Forelimb muscle (tissue), 1 donor: ENCODE data around the gene AJM1. TPM values are rescaled to one million over a fixed set of nuclear protein-coding genes. Genes with fewer than 3 reads are reported as not detected.

Experiments
- DNase-seq: peaks from one replicate; pipeline ENCODE4 v3.0.0-alpha.2; 2013; ENCODE audit warnings: low read depth
- polyA plus RNA-seq: library from polyadenylated mRNA; unstranded; fragments of 120-200 nt; gene quantifications from one replicate; pipeline ENCODE4 v1.2.1, GENCODE V29; 2013; ENCODE audit not compliant: insufficient read length

AJM1 gene
- polyA plus RNA-seq, 1 donor, result 2.4 TPM

DNA sequence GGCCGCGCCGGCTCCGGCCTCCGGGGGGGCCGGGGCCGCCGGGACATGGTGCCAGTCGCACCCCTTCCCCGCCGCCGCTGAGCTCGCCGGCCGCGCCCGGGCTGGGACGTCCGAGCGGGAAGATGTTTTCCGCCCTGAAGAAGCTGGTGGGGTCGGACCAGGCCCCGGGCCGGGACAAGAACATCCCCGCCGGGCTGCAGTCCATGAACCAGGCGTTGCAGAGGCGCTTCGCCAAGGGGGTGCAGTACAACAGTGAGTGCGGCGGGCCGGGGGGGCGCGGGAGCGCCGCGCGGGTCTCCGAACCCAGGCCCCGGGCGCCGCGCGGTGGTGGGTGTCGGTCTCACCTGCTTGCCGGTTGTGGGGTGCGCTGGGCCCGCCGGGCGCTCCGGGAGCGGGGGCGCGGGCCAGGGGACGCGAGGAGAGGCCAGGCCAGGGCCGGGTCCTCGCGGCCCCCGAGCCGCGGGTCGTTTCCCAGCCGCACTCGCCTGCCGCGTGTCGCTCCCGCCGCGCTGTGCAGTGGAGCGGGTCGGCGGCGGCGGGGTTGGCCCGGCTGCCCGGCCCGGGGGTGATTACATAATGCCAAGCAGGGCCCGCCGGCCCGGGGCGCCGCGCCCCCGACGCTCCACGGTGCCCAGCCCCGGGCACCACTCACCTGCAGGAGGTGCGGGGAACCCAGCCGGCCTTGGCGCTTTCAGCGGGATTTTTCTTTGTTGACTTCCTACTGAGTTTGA, 34.0 kb upstream of the AJM1 start:
- no peak for DNase-seq

DNA sequence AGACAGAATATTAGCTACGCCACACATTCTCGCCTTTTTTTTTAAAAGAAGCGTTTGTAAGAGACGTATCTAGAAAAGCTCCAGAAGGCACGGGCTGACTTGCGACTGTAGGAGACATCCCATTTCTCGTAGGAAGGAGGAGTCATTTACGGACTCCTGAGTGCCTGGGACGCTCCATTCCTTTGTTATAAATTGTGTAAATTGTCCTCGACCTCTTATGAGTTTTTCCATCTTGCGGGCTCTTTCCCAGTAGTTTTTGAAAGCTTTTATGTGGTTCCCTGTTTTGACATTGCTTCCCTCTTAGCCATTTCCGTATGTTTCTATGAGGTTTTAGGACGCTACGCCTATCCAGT, 33.5 kb upstream of the AJM1 start:
- no peak for DNase-seq

DNA sequence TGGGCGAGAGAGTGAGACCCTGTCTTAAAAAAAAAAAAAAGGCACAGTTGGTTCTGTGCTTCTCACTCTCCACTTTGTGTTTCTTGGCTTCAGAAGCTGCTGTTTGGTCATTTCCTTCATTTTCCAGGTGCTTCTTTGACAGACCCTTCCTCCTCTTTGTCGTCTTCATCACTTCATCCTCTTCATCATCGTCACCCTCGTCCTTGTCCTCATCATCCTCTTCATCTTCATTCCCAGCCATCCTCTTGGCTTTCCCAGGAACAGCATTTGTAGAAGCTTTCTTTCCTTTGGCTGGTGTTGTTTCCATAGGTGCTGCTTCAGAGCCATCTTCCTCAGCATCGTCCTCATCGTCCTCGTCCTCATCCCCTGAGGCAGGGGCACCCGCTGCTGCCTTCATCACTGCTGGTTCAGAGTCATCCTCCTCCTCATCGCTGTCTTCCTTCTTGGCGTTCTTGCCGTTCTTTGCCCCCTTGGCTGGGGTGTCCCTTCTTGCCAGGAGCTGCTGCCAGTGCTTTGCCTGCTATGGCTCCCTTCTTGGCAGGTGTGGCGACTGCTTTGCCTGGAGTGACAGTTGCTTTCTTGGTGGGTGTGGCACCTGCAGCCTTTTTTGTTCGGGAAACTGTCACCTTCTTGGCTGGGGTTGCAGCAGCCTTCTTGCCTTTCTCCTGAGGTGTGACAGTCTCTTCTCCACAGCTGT, 27.4 kb upstream of the AJM1 start:
- DNase-seq, result no peak

DNA sequence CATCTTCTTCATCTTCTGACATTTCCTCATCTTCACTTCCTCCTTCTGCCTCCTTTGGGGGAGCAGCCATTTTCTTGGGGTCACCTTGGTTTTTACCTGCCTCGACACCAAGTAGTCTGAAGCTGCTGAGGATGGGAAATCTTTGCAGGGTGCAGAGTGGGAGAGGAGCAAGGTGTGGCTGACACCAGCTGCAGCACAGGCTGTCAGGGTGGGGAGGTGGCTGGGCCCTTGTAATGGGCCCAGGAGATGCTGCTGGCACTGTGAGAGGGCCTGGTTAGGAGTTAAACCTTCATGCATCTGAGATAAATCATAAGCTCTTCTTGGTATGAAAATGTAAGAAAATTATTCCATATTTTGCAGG, 26.9 kb upstream of the AJM1 start:
- no peak for DNase-seq

DNA sequence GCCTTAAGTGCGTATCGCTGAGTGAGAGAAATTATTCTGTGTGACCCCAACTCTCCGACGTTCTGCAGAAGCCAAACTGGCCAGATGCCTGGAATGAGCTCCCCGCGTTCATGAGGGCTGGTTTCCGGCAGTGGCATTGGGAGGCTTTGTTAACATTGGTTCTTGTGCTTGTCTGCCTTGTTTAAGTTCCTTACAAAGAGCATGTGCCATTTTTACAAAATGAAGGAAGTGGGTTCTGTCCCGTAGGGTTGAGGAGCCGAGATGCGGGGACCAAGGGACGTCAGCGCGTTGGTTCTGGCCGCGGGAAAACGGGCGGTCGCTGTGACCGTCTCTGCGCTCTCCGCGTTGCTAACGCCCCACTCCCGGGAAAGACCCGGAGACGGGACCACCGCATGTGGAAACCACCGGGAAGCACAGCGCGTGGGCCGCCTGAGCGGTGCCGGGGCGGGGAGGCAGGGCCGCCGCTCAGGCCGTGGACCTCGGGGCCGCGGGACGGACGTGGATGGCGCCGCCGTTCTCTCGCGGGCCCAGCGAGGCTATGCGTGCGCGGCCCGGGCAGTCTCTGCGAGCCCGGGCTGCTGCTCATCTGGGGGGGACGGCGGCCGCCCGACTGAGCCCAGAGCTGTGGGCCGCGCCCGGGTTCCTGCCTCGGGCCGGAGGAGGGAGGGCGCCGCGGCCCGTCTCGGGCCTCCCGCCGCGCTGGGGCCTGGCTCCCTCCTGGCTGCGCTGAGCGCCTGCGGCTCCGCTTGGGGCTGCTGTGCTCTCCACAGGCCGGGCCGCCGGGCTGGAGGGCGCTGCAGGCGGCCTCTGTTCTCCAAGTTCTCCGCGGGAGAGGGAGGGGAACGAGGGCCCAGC, 21.1 kb upstream of the AJM1 start:
- DNase-seq, result no peak

DNA sequence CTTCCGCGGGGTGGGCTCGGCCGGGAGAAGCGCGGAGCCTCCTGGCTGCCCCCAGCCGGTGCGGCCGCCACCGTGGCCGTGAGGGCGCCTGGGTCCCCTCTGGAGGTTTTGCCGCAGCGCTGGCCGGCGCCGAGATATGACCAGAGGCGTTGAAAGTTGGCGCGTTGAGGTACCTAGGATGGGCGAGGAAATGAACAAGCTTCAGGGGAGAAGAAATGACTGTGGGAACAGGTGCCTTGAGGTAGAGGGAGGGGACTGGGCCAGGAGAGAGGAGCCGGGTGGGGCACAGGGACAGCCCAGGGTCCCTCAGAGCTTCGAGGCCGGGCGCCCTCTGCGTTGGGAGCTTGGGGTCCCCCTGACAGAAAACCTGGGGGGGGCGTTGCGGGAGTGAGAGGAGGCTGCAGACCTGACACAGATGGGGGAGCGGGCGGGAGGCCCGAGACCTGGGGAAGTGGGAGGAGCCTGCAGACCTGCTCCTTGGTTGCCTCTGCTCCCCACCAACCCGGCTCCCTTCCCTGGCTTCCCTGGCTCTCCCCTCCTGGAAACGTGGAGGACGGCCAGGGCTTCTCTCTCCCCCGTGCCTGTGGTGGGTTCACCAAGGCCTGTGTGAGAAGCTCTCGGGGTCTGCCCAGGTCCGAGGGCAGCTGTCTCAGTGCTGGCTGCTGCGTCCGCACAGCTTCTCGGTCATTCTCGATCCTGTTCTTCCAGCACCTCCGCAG, 20.3 kb upstream of the AJM1 start:
- DNase-seq, result no peak

DNA sequence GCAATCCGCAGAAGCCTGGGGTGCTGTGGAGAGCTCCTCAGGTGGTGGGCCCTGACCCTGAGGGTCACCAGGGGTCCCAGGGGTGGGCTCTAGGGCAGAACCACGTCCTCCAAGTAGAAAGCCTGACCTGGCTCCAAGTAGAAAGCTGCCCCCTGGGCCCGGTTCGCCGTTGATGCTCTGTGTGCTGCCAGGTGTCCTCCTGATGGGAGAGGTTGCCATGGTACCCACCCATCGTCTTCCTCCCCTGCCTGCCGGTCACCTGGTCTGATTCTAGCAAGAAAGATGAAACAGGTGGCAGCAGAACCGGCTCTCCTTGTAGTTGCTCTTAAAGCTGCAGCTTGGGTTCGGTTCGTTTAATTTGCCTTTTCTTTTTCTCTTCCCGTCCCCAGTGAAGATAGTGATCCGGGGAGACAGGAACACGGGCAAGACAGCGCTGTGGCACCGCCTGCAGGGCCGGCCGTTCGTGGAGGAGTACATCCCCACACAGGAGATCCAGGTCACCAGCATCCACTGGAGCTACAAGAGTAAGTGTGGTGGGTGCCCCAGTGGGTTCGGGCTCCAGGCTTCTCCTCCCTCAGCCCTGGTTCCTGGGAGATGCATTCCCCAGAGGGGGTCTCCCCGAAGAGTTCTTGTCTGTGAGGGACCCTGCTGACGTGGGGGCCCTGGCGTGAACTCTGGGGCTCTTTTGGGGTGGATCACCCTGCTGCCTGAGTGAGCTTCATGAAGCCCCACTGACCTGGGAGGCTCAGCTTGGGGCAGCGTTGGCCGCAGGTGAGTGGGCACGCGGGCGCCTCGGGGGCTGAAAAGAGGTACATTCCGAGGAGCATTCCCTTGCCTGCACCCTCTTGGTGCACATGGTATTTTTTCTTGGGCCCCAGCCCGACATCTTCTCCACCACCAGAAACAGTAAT, 18.9 kb upstream of the AJM1 start:
- no peak for DNase-seq

DNA sequence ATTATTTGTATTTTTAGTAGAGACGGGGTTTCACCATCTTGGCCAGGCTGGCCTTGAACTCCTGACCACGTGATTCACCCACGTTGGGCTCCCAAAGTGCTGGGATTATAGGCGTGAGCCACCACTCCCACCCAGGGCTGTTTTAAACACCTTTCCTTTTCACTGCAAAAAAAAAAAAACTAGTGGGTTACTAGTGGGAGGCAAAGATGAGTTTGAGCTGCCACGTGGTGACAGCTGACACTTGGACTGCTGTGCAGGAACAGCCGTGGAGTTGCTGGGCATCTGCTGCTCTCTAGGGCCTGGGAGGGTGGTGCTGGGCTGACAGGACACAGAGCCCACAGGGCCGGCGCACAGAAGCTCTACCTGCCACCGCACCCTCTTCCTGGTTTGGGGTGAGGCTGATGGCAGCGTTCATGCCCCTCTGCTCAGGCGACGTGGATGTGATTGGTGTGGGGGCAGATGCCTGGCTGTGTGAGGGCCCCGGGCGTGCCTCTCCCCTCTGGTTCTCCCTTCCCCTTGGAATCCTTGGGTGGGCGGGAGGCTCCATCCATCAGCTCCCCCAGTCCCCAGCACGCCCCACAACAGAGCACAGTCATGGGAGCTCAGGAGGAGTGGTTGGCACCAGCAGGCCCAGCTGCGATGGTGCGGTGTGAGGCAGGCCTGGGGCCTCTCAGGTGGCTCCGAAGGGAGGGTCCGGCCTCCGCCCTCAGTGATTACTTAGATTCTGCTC, 17.6 kb upstream of the AJM1 start:
- DNase-seq, result no peak

DNA sequence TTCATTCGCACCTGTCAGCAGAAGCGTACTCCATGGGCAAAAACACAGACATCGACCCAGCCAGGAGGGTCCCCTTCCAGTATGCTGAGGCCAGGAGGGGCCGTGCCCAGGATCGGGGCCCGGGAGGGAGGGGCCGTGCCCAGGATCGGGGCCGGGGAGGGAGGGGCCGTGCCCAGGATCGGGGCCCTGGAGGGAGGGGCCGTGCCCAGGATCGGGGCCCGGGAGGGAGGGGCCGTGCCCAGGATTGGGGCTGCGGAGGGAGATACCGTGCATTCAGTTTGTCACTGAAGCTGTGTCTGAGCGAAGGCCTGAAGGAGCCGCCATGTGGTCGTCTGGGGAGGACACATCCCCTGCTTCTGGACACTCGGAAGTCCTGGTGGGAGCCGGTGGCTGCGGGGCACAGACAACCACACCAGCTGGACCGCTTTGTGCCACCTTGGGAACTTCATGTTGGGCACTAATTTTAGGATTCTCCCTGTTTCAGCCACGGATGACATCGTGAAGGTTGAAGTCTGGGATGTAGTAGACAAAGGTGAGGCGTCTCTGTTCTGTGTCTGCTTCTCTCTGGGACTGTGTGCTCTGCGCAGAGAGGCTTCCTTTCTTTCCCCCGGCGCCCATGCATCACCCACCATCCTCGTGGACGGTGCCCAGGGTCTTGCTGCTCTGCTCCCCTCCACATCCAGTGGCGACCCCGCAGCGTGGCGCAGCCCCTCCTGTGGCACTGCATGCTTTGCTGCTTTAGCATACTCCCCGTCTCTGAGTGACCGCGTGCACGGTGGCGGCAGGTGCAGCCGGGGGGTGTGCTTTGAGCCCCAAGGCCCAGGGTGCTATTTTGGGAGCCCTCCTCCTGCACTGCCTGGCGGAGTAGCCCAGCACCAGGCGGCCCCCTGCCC, 16.7 kb upstream of the AJM1 start:
- DNase-seq, result no peak

DNA sequence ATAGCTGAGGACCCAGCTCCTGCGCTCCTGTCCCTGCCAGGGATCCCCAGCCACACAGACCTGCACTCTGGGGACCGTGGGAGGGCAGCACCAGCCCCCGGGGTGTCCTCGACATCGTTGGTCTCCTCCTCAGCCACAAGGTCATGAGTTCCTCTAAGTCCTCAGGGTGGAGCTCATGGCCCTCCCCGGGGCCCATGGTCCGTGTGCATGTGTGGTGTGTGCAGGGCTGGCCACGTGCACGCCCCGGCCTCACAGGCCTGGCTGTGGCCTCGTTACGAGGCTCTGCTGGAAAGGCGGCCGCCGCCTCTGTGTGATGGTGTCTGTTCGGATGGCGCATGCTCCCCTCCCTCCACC, 16.1 kb upstream of the AJM1 start:
- no peak for DNase-seq

DNA sequence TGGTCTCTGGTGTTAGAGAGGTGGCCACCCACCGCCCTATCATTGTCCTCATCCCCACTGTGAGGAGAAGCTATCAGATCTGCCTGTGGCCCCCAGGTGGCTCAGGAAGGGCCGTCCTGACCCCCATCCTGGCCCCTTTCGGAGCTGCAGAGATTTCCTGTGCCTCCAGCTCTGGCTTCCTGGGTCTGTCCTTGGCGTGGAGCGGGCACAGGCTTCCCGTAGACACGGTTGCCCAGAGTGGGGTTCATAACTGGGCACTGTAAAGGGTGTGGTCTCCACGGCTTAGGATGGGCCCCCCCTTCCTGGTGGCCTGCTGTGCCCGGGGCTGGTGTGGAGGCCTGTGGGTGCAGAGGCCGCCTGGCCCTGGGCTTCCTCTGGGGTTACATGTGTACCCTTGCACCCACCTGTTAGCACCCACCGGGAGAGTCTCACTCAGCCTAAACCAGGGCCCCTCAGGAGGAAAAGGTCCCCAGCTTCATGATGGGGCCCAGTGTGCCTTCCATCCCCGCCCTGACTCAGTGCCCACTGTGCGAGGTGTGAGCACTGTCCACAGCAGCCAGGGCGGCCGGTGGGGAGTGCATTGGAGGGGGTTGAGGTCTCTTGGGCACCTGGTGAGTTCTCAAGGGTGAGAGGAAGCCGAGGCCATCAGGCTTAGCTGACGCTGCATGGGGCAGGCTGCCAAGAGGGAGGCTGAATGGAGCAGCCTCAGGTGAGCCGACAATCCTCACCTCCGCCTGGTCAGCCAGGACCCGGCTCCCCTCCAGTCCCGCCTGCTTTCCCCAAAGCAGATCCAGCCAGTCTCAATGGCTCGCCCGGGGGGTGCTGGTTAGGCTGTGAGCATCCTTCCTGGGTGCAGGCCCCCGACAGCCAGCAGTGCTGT, 15.3 kb upstream of the AJM1 start:
- no peak for DNase-seq

DNA sequence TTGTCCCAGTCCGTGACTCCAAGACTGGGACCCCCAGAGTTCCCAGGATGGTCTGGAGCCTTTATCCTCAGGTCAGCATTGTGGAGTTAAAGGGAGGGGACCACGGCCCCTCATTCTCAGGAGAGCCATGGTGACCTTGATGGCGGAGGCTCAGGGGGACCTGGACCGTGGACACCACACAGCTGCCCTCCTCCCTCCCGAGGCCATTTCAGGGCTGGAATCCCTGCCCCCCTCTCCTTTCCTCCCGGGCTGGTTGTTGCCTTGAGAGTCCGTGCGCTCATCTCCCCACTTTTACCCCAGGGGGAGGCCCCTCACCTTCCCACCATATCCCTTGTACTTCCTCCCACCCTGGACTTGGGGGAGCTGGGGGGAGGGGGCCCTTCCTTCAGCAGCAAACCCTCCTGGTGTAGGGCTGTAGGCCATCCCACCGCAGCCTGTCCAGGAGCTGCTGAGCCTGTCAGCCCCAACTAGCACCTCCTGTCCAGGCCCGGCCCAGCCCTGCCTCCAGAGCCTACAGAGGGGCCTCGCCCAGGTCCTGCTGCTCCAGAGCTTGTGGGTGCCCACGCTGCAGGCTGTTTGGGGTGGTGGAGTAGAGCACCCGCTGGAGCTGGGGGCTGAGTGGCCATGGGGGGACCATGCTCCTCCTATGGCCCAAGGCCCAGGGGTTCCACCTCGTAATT, 14.3 kb upstream of the AJM1 start:
- DNase-seq, result no peak

DNA sequence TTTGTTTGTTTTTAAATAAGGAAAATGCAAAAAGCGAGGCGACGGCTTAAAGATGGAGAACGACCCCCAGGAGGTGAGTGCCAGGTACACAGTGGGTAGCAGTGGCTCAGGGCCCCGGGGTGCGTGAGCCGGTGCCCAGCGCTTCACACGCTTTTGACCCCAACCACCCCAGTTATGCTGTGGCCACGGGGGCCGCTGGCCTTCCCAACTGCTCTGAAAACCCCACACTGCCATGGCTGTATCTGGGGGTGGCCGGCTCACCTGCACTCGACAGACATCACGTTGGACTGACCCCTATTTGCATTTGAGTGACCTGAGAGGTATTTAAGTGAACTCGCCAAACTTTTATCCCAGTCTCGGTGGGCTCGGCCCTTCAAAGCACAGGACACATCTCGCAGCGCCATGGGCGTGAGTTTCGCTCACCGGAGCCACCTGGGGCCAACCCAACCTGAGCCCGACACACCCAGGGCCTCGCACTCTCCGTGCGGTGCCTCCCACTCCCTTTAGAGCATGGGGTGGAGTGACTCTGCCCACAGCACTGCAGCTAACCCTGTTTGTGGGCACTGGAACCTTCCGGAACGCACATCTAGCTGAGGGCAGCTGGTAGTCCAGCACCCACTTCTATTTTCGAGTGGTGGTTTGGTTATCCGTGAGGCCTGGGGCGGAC, 13.7 kb upstream of the AJM1 start:
- no peak for DNase-seq

DNA sequence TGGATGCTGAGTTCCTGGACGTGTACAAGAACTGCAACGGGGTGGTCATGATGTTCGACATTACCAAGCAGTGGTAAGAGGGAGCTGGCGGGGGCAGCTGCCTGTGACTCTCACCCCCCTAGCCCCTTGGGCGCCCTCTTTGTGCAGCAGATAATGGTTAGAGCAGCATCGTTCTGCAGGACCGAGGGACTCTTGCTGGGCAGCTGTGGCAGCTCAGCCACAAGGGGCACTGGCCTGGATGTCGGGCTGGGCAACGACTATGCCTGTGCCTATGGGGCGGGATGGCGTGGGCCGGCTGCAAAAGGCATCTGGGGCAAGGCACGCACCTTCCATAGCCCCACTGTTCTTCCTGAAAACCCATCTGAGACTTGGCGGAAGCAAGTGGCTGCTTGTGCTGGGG, 12.9 kb upstream of the AJM1 start:
- no peak for DNase-seq

DNA sequence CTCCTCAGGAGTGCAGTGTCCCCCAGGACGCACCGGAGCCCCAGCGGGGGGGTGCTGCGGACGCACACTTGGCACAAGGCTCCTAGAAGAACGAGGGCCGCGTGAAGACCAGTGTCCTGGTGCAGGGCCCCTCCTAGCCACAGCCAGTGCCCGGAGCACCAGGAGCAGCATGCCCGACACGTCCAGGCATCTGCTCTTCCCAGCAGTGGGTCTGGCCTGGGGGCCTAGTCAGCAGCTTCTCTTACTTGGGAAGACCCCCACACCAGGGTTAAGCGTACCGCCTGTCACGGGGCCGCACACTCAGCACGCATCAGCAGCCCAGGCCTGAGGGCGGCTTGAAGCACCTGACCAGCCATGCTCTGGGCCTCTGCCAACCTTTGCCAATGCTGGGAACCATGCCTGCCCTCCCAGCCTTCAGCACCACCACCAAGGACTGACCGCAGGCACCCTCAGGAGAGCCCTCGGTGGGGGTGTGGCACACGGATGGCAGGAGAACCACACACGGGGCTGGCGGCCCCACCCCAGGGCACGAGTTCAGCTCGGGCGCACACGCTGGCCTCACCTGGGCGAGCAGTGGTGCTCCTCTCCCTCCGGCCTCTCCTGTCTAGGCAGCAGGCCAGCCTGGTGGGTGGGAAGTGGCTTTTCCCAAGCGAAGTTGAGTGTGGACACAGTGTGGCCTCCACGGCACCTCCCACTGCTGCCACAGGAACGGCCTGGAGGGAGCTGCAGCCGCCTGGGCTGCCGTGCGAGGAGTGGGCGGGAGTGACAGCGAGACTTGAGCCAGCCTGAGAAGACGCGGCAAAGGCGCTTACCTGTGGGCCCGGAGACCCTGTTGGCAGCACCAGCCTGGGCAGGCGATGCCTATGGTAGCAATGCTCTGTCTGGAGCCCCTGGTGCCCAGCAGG, 12.0 kb upstream of the AJM1 start:
- DNase-seq, result no peak

DNA sequence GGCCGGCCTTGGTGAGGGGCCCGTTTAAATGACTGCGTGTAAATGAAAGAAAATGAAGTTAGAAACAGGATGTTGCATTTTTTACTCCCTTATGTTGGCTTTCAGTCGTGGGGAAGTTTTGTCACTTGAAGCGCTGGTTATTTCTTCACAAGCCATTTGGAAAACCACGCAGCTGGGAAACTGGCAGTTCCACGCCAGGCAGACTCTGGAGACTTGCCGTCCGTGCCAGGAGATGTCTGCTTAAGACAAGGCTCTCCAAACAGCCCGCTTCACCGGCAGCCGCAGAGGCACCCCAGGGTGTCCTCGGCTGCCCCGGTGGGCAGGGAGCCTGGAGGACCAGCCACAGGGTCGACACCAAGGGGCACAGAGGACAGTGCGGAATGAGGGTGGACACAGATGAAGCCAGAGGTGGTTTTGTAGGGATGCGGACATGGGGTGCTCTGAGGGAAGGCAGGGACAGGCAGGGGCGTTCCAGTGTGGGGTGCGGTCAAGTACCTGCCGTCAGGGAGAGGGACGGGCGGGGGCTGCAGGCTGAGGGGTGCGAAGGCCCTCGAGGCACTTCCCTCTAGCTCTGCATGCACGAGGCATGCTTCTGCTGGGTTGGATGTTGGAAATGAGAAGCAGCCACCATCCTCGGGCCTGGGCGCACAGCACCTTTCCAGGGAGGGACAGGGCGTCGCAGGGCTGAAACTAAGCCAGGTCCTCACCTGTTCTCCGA, 11.1 kb upstream of the AJM1 start:
- DNase-seq, result no peak
